ENCODE data around the gene NUDT19. TPM values are rescaled to one million over a fixed set of nuclear protein-coding genes. Genes with fewer than 3 reads are reported as not detected.

Gene NUDT19
- total RNA-seq, 1 experiment from 2014 or later: 21.0 TPM

GRCh38 chr19:32669310-32669709 lies 22.3 kb upstream of the NUDT19 start:
- Histone ChIP-seq H3K9me3 (replicated peaks) (no peaks in the 10 kb centered on the region), H3K27me3 (no peaks in the 10 kb centered on the region), H3K36me3 (peaks cover 3% of the 10 kb centered on the region; the same call in 1 of the 2 replicates), H3K4me1 (no peaks in the 10 kb centered on the region), H3K4me3 (no peak overlapping the region), H3K27ac (no peak overlapping the region)
- no peak for DNase-seq

GRCh38 chr19:32671883-32672593 lies 19.6 kb upstream of the NUDT19 start:
- no peak for DNase-seq
- Histone ChIP-seq H3K27me3 (no peaks in the 10 kb centered on the region), H3K4me1 (peaks cover 4% of the 10 kb centered on the region; the same call in 1 of the 2 replicates), H3K9me3 (replicated peaks) (no peaks in the 10 kb centered on the region), H3K27ac (no peak overlapping the region), H3K36me3 (peaks cover 3% of the 10 kb centered on the region; the same call in 1 of the 2 replicates), H3K4me3 (no peak overlapping the region)

GRCh38 chr19:32672841-32673240 lies 18.8 kb upstream of the NUDT19 start:
- H3K36me3 ChIP-seq: no peaks in the 10 kb centered on the region
- DNase-seq: no peak
- H3K27ac ChIP-seq: no peak overlapping the region
- no peak overlapping the region for H3K4me3 ChIP-seq
- peaks cover 12% of the 10 kb centered on the region for H3K4me1 ChIP-seq
- H3K27me3 ChIP-seq: no peaks in the 10 kb centered on the region
- no peaks in the 10 kb centered on the region for H3K9me3 ChIP-seq (replicated peaks)

GRCh38 chr19:32673573-32673972 lies 18.0 kb upstream of the NUDT19 start:
- Histone ChIP-seq H3K36me3 (no peaks in the 10 kb centered on the region), H3K9me3 (replicated peaks) (no peaks in the 10 kb centered on the region), H3K27me3 (no peaks in the 10 kb centered on the region), H3K4me3 (no peak overlapping the region), H3K27ac (no peak overlapping the region), H3K4me1 (peaks cover 16% of the 10 kb centered on the region)
- no peak for DNase-seq

- Histone ChIP-seq H3K27me3 (no peaks in the 10 kb centered on the region), H3K27ac (no peak overlapping the region), H3K4me3 (peak overlapping the region; percentile 90), H3K9me3 (replicated peaks) (no peaks in the 10 kb centered on the region), H3K36me3 (no peaks in the 10 kb centered on the region), H3K4me1 (peaks cover 16% of the 10 kb centered on the region)
- DNase-seq: no peak
These were observed 17.3 kb upstream of the NUDT19 start for GRCh38 chr19:32674153-32674930.

- Histone ChIP-seq H3K4me3 (peak within 1 kb of the TSS; percentile 90), H3K4me1 (peaks cover 16% of the 10 kb centered on the region), H3K9me3 (replicated peaks) (no peaks in the 10 kb centered on the region), H3K27me3 (no peaks in the 10 kb centered on the region), H3K36me3 (no peaks in the 10 kb centered on the region), H3K27ac (no peak within 1 kb of the TSS; the same call in 1 of the 2 replicates)
- DNase-seq: peak; percentile 99
These were observed 16.5 kb upstream of the NUDT19 start, which contains the start of gene ANKRD27 for GRCh38 chr19:32674931-32675719. TSS of gene ANKRD27 (minus strand) at chr19:32675180. CDS start at chr19:32659015, 16,165 bp downstream.

GRCh38 chr19:32675720-32676185 lies 15.9 kb upstream of the NUDT19 start, which contains the start of gene RGS9BP:
TSS of gene RGS9BP (plus strand) at chr19:32675848. CDS start at chr19:32676264, 416 bp downstream.
- Histone ChIP-seq H3K27me3 (no peaks in the 10 kb centered on the region), H3K36me3 (no peaks in the 10 kb centered on the region), H3K9me3 (replicated peaks) (no peaks in the 10 kb centered on the region), H3K4me3 (peak within 1 kb of the TSS; percentile 90), H3K27ac (no peak within 1 kb of the TSS; the same call in 1 of the 2 replicates), H3K4me1 (peaks cover 16% of the 10 kb centered on the region)
- DNase-seq: peak; percentile 84 to 85

GRCh38 chr19:32676186-32676894 lies 15.3 kb upstream of the NUDT19 start:
- H3K9me3 ChIP-seq (replicated peaks): no peaks in the 10 kb centered on the region
- no peak overlapping the region for H3K4me3 ChIP-seq
- H3K27me3 ChIP-seq: no peaks in the 10 kb centered on the region
- no peaks in the 10 kb centered on the region for H3K36me3 ChIP-seq
- H3K4me1 ChIP-seq: peaks cover 16% of the 10 kb centered on the region
- H3K27ac ChIP-seq: no peak overlapping the region
- DNase-seq: no peak

- DNase-seq: peak in 1 of 2 experiments; percentile 41
- Histone ChIP-seq H3K4me3 (peak overlapping the region; percentile 19), H3K9me3 (replicated peaks) (no peaks in the 10 kb centered on the region), H3K27me3 (no peaks in the 10 kb centered on the region), H3K4me1 (peaks cover 16% of the 10 kb centered on the region), H3K36me3 (no peaks in the 10 kb centered on the region), H3K27ac (no peak overlapping the region)
These were observed 14.7 kb upstream of the NUDT19 start for GRCh38 chr19:32676895-32677359.

GRCh38 chr19:32677657-32678056 lies 14.0 kb upstream of the NUDT19 start:
- Histone ChIP-seq H3K27ac (no peak overlapping the region), H3K4me1 (peaks cover 16% of the 10 kb centered on the region), H3K36me3 (no peaks in the 10 kb centered on the region), H3K4me3 (peak overlapping the region; percentile 19), H3K9me3 (replicated peaks) (no peaks in the 10 kb centered on the region), H3K27me3 (no peaks in the 10 kb centered on the region)
- DNase-seq: peak; percentile 92 to 93

- Histone ChIP-seq H3K27ac (no peak overlapping the region), H3K9me3 (replicated peaks) (no peaks in the 10 kb centered on the region), H3K36me3 (no peaks in the 10 kb centered on the region), H3K4me3 (no peak overlapping the region), H3K27me3 (no peaks in the 10 kb centered on the region), H3K4me1 (peaks cover 16% of the 10 kb centered on the region)
- DNase-seq: no peak
These were observed 10.6 kb upstream of the NUDT19 start for GRCh38 chr19:32680986-32681385.

- Histone ChIP-seq H3K27ac (no peak overlapping the region), H3K36me3 (no peaks in the 10 kb centered on the region), H3K9me3 (replicated peaks) (no peaks in the 10 kb centered on the region), H3K4me1 (peaks cover 9% of the 10 kb centered on the region), H3K4me3 (no peak overlapping the region), H3K27me3 (no peaks in the 10 kb centered on the region)
- DNase-seq: no peak
These were observed 9.3 kb upstream of the NUDT19 start for GRCh38 chr19:32682317-32682716.

GRCh38 chr19:32686847-32687475 lies 4.7 kb upstream of the NUDT19 start:
- Histone ChIP-seq H3K36me3 (no peaks in the 10 kb centered on the region), H3K27ac (no peak overlapping the region), H3K27me3 (no peaks in the 10 kb centered on the region)

More at GRCh38 chr19:32686847-32687475, 4.7 kb upstream of the NUDT19 start:
- no peak for DNase-seq
- H3K4me1 ChIP-seq: peaks cover 3% of the 10 kb centered on the region
- no peaks in the 10 kb centered on the region for H3K9me3 ChIP-seq (replicated peaks)
- H3K4me3 ChIP-seq: no peak overlapping the region
